MM.1S (cell line): ENCODE data around the gene MOGAT1.

Experiments used
- DNase-seq: peaks from one replicate; pipeline ENCODE4 v3.0.0-alpha.2; 2015
- H2AFZ ChIP-seq: fragments of 300-600 bp; sonication (generic); 2 replicates; pipeline ENCODE4 v1.6.0; 2016; ENCODE audit warnings: antibody characterized with exemption, low read length
- H3F3A ChIP-seq: fragments of 300-600 bp; sonication (generic); 2 replicates; pipeline ENCODE4 v1.6.1; 2016; ENCODE audit warnings: mild to moderate bottlenecking, antibody characterized with exemption, low read length, moderate library complexity, mixed read lengths; ENCODE audit not compliant: insufficient read depth
- H3K27ac ChIP-seq: fragments of 300-600 bp; sonication (generic); 2 replicates; pipeline ENCODE4 v1.5.1; 2016; ENCODE audit warnings: mild to moderate bottlenecking, low read length
- H3K27me3 ChIP-seq: fragments of 300-600 bp; sonication (generic); replicated peaks from 2 replicates; pipeline ENCODE4 v1.6.0; 2016; ENCODE audit warnings: low read length; ENCODE audit not compliant: insufficient read depth
- H3K36me3 ChIP-seq: fragments of 300-600 bp; sonication (generic); replicated peaks from 2 replicates; pipeline ENCODE4 v1.6.1; 2016; ENCODE audit warnings: mild to moderate bottlenecking, low read length, mixed read lengths; ENCODE audit not compliant: insufficient read depth
- H3K4me1 ChIP-seq: fragments of 300-600 bp; sonication (generic); 2 replicates; pipeline ENCODE4 v1.6.1; 2016; ENCODE audit warnings: low read length, mixed read lengths
- H3K4me2 ChIP-seq: fragments of 300-600 bp; sonication (generic); 2 replicates; pipeline ENCODE4 v1.6.0; 2016; ENCODE audit warnings: low read depth, low read length
- H3K4me3 ChIP-seq: fragments of 300-600 bp; sonication (generic); 2 replicates; pipeline ENCODE4 v1.5.1; 2016; ENCODE audit warnings: low read length, mixed read lengths
- H3K79me2 ChIP-seq: fragments of 300-600 bp; sonication (generic); 2 replicates; pipeline ENCODE4 v1.6.1; 2016; ENCODE audit warnings: mixed run types, low read length, mixed read lengths
- H3K9ac ChIP-seq: fragments of 300-600 bp; sonication (generic); 2 replicates; pipeline ENCODE4 v1.6.1; 2016; ENCODE audit warnings: low read length, mixed read lengths
- H3K9me2 ChIP-seq: fragments of 300-600 bp; sonication (generic); replicated peaks from 2 replicates; pipeline ENCODE4 v1.6.1; 2016; ENCODE audit warnings: mild to moderate bottlenecking, low read length, mixed read lengths; ENCODE audit not compliant: insufficient read depth
- H3K9me3 ChIP-seq: fragments of 300-600 bp; sonication (generic); replicated peaks from 2 replicates; pipeline ENCODE4 v1.6.1; 2016; ENCODE audit warnings: mild to moderate bottlenecking, low read length, mixed read lengths; ENCODE audit not compliant: insufficient read depth
- H4K20me1 ChIP-seq: fragments of 300-600 bp; sonication (generic); 2 replicates; pipeline ENCODE4 v1.6.1; 2016; ENCODE audit warnings: mild to moderate bottlenecking, low read length, moderate library complexity, mixed read lengths; ENCODE audit not compliant: insufficient read depth
- EZH2 ChIP-seq: fragments of 300-600 bp; sonication (generic); optimal IDR thresholded peaks from 2 replicates; pipeline ENCODE3; 2017; ENCODE audit warnings: low read depth, mild to moderate bottlenecking, antibody characterized with exemption, low read length, mixed read lengths
- EZH2phosphoT487 ChIP-seq: fragments of 300-600 bp; sonication (generic); IDR thresholded peaks from 2 replicates; pipeline ENCODE4 v1.6.1; 2018; ENCODE audit warnings: antibody characterized with exemption, low read length
- TF ChIP-seq, protein P1 (sequence below): fragments of 300-600 bp; sonication (generic); IDR thresholded peaks from 2 replicates; pipeline ENCODE4 v1.5.1; 2016; ENCODE audit warnings: antibody characterized with exemption, low read length, mixed read lengths

MOGAT1 gene

DNA sequence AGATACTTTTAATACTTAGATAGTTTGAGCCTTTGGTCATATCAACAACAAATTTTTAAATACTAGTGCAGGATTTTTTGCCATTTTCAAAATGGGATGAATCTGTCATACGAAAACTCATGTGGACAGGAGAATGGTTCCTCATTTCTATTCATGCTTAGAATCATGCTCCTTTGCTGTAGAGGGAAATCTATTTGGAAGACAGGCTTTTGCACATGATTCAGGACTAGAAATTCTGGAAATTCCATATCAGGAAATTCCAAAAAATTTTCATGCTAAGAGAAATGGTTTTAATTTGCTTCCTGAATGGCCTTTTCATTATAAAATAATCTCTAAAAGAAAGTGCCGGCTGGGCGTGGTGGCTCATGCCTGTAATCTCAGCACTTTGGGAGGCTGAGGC is 39.3 kb downstream of the MOGAT1 start:
- Histone ChIP-seq H2AFZ (no peak overlapping the region), H4K20me1 (no peaks in the 10 kb centered on the region), H3K4me1 (no peaks in the 10 kb centered on the region), H3K4me2 (no peak overlapping the region), H3K9me2 (no peaks in the 10 kb centered on the region), H3K27me3 (no peaks in the 10 kb centered on the region), H3K9ac (no peak overlapping the region), H3K36me3 (no peaks in the 10 kb centered on the region), H3K27ac (no peak overlapping the region), H3F3A (no peaks in the 10 kb centered on the region), H3K9me3 (no peaks in the 10 kb centered on the region), H3K4me3 (no peak overlapping the region), H3K79me2 (no peaks in the 10 kb centered on the region)
- TF ChIP-seq, protein P1, sequence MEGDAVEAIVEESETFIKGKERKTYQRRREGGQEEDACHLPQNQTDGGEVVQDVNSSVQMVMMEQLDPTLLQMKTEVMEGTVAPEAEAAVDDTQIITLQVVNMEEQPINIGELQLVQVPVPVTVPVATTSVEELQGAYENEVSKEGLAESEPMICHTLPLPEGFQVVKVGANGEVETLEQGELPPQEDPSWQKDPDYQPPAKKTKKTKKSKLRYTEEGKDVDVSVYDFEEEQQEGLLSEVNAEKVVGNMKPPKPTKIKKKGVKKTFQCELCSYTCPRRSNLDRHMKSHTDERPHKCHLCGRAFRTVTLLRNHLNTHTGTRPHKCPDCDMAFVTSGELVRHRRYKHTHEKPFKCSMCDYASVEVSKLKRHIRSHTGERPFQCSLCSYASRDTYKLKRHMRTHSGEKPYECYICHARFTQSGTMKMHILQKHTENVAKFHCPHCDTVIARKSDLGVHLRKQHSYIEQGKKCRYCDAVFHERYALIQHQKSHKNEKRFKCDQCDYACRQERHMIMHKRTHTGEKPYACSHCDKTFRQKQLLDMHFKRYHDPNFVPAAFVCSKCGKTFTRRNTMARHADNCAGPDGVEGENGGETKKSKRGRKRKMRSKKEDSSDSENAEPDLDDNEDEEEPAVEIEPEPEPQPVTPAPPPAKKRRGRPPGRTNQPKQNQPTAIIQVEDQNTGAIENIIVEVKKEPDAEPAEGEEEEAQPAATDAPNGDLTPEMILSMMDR, result no peak
- TF ChIP-seq EZH2phosphoT487 (no peak), EZH2 (no peak)
- DNase-seq, result no peak

DNA sequence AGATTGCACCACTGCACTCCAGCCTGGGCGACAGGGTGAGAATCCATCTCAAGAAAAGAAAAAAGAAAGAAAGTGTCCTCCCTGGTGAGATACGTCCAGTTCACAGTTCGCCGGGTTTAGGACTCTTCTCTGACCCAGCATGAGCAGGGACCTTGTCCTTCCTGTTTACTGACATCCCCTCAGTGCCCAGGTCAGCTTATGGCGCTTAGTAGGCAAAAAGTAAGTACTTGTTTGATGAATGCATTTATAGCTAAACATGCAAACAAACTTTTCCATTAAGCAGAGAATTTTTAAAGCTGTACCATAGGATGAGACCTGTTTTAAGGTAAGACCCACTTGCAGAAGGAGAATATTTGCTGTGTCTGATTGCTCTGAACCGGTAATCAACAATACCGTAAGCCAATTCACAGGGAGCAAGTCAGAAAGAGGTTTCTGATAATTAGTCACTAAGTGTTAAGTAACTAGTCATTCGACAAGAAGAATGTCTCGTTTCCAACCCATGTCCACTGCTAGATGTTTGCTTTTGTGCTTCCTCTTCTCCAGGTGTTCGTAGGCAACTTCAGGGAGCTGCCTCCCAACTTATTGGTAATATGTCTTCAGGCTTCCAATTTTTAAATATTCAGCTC is 40.0 kb downstream of the MOGAT1 start:
- no peak overlapping the region for H2AFZ ChIP-seq
- no peak overlapping the region for H3K4me3 ChIP-seq
- no peak overlapping the region for H3K9ac ChIP-seq
- no peaks in the 10 kb centered on the region for H3K9me3 ChIP-seq
- no peaks in the 10 kb centered on the region for H3K27me3 ChIP-seq
- no peaks in the 10 kb centered on the region for H3K79me2 ChIP-seq
- no peaks in the 10 kb centered on the region for H4K20me1 ChIP-seq
- no peaks in the 10 kb centered on the region for H3K36me3 ChIP-seq
- H3K27ac ChIP-seq, result no peak overlapping the region
- no peaks in the 10 kb centered on the region for H3K9me2 ChIP-seq
- no peak overlapping the region for H3K4me2 ChIP-seq
- no peaks in the 10 kb centered on the region for H3K4me1 ChIP-seq
- TF ChIP-seq EZH2phosphoT487 (no peak), EZH2 (no peak)
- TF ChIP-seq, protein P1, result no peak
- no peaks in the 10 kb centered on the region for H3F3A ChIP-seq
- no peak for DNase-seq

DNA sequence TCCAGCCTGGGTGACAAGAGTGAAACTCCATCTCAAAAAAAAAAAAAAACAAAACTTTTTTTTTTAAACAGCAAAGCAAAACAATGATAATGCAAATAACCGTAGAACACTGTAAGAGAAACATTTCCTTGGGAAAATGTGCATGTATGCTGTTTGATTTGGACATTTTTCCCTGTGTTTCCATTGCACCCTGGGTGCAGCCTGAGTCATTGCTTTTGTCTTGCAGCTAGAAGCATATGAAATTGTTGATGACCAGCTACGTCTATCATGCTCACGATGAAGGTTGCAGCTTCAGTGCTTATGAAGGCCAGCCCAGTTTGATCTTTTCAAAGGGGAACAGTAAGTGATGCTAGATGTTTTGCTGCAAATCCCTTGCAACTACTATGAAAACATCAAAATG is 41.5 kb downstream of the MOGAT1 start:
- no peaks in the 10 kb centered on the region for H3K4me1 ChIP-seq
- H3K9me3 ChIP-seq, result no peaks in the 10 kb centered on the region
- H3K4me3 ChIP-seq, result no peak overlapping the region
- no peaks in the 10 kb centered on the region for H3F3A ChIP-seq
- no peaks in the 10 kb centered on the region for H3K79me2 ChIP-seq
- H3K9ac ChIP-seq, result no peak overlapping the region
- DNase-seq, result no peak
- H3K9me2 ChIP-seq, result no peaks in the 10 kb centered on the region
- H3K27me3 ChIP-seq, result no peaks in the 10 kb centered on the region
- no peak overlapping the region for H3K4me2 ChIP-seq
- no peak overlapping the region for H2AFZ ChIP-seq
- no peaks in the 10 kb centered on the region for H3K36me3 ChIP-seq
- no peak overlapping the region for H3K27ac ChIP-seq
- TF ChIP-seq EZH2phosphoT487, result no peak
- TF ChIP-seq, protein P1, result no peak
- no peak for TF ChIP-seq EZH2
- no peaks in the 10 kb centered on the region for H4K20me1 ChIP-seq
